ENCODE data around the gene FOXP1. TPM values are rescaled to one million over a fixed set of nuclear protein-coding genes. Genes with fewer than 3 reads are reported as not detected.

The FOXP1 gene
- total and polyA plus RNA-seq, 2 of the 8 experiments (the other 6 are each of a cell fraction or from before 2014, with no cell fraction given) = 13.9 to 25.4 TPM

- H3K14ac ChIP-seq (ENCODE audit: insufficient read length) = no peak overlapping the region
- WGBS, 2 experiments (ENCODE audit: extremely low coverage in 1 of 2, insufficient coverage in 1 of 2, insufficient read length in 1 of 2, insufficient replicate concordance in 2 of 2, low coverage in 1 of 2, low lambda C conversion rate in 2 of 2, missing lambda C conversion rate in 1 of 2) = 90% methylated on average over 3 of the region's 3 CpGs; no CpG with 5 or more reads in 1 of the 2 experiments
- H3K23me2 ChIP-seq (ENCODE audit: low read depth, low read length) = no peaks in the 10 kb centered on the region; the same call in 1 of the 2 replicates
- CTCF ChIA-PET (ENCODE audit: partially characterized antibody) = interaction anchor here (0.6 to 2.7 kb wide), 4 partner anchors 9 to 142 kb away, joined by 3 to 9 read pairs (median 3); no protein-coding TSS in a partner anchor
- H2AFZ ChIP-seq (ENCODE audit: low read length) = no peak overlapping the region
- no peak overlapping the region for H3K56ac ChIP-seq (replicated peaks; ENCODE audit: insufficient read length, low read depth, low read length)
- H3K9me3 ChIP-seq (ENCODE audit: insufficient read depth in 2 of 2, low read depth in 1 of 2, low read length in 1 of 2) = no peaks in the 10 kb centered on the region
- no peaks in the 10 kb centered on the region for H3K27me3 ChIP-seq (replicated peaks in 1 of 4; ENCODE audit: control insufficient read depth in 3 of 4, extremely low read depth in 1 of 4, insufficient read depth in 3 of 4, low read length in 3 of 4)
- H2BK20ac ChIP-seq (ENCODE audit: low read length) = no peak overlapping the region
- H4K5ac ChIP-seq (ENCODE audit: insufficient read length, low read depth, low read length) = no peak overlapping the region
- H3K79me2 ChIP-seq (ENCODE audit: control insufficient read depth in 1 of 2, insufficient read depth in 2 of 2, low read length in 2 of 2) = peaks cover 0 to 15% of the 10 kb centered on the region in 2 experiments; a peak in 1 of 4 replicates
- H3K23ac ChIP-seq (ENCODE audit: insufficient read length) = no peak overlapping the region
- H2BK5ac ChIP-seq (ENCODE audit: low read depth, low read length) = no peak overlapping the region
- no peak overlapping the region for H2BK120ac ChIP-seq (replicated peaks; ENCODE audit: low read depth, low read length)
- no peaks in the 10 kb centered on the region for H4K20me1 ChIP-seq (replicated peaks in 1 of 2; ENCODE audit: control insufficient read depth in 1 of 2, insufficient read depth in 2 of 2, low read length in 2 of 2)
- H2BK15ac ChIP-seq (ENCODE audit: low read length) = no peak overlapping the region
- H2BK12ac ChIP-seq (ENCODE audit: low read depth, low read length) = no peak overlapping the region
- POLR2A ChIA-PET (ENCODE audit: partially characterized antibody) = no interaction called here
- H2AK5ac ChIP-seq (ENCODE audit: low read depth, low read length) = no peak overlapping the region
- H3K79me1 ChIP-seq (ENCODE audit: low read depth, low read length) = peaks cover 3% of the 10 kb centered on the region; the same call in 1 of the 2 replicates
- H4K91ac ChIP-seq (replicated peaks; ENCODE audit: insufficient read length, low read length) = no peak overlapping the region
- H3K4ac ChIP-seq (replicated peaks; ENCODE audit: insufficient read length, low read depth, low read length) = no peak overlapping the region
- no peak overlapping the region for H4K8ac ChIP-seq (ENCODE audit: extremely low read depth, insufficient read depth, low read length)
- H3K9ac ChIP-seq (replicated peaks in 1 of 4; ENCODE audit: extremely low read depth in 1 of 4, low read depth in 3 of 4, low read length in 3 of 4) = no peak overlapping the region
- FAIRE-seq = no peak
- no peak overlapping the region for H3K4me3 ChIP-seq (ENCODE audit: extremely low read depth in 1 of 4, insufficient read depth in 2 of 4, low read depth in 3 of 4, low read length in 4 of 4)
- H3K27ac ChIP-seq (ENCODE audit: low read depth, low read length) = no peak overlapping the region
- no peak for DNase-seq (ENCODE audit: low read depth in 1 of 2, low spot score in 2 of 2)
- no peak overlapping the region for H3K4me2 ChIP-seq (ENCODE audit: insufficient read depth in 1 of 2, low read depth in 2 of 2, low read length in 2 of 2)
- peaks cover 1 to 7% (median 4%) of the 10 kb centered on the region in 4 experiments; a peak in 4 of 7 replicates for H3K4me1 ChIP-seq (replicated peaks in 1 of 4; ENCODE audit: control insufficient read depth in 3 of 4, insufficient read depth in 4 of 4, low read length in 3 of 4)
- H3K36me3 ChIP-seq (ENCODE audit: control insufficient read depth in 2 of 4, insufficient read depth in 4 of 4, low read length in 3 of 4) = no peaks in the 10 kb centered on the region
- H3K18ac ChIP-seq (ENCODE audit: extremely low read depth, low read length) = no peak overlapping the region
- TF ChIP-seq GTF2F1 (IDR thresholded peaks at IDR 0.05; ENCODE audit: borderline replicate concordance, low read depth, low read length) (no peak), CTBP2 (IDR thresholded peaks at IDR 0.05; ENCODE audit: borderline replicate concordance, insufficient read depth, insufficient read length, low read length) (no peak), ATF3 (IDR thresholded peaks at IDR 0.05; ENCODE audit: insufficient read depth, low read depth, low read length) (no peak), POU5F1 (IDR thresholded peaks at IDR 0.05; ENCODE audit: low read depth, low read length) (no peak), TEAD4 (IDR thresholded peaks at IDR 0.05; ENCODE audit: low read depth, low read length) (no peak), CHD2 (IDR thresholded peaks at IDR 0.05; ENCODE audit: low read length) (no peak), CBX5 (IDR thresholded peaks at IDR 0.05; ENCODE audit: low read depth, low read length) (no peak), RXRA (IDR thresholded peaks at IDR 0.05; ENCODE audit: insufficient read depth, low read depth, low read length) (no peak), KDM1A (IDR thresholded peaks at IDR 0.05; ENCODE audit: borderline replicate concordance, low read length) (no peak), CTCF (IDR thresholded peaks at IDR 0.05; ENCODE audit: control extremely low read depth in 1 of 3, insufficient read depth in 1 of 3, low read depth in 1 of 3, low read length in 3 of 3) (no peak), JUND (IDR thresholded peaks at IDR 0.05; ENCODE audit: low read length) (no peak)
Measured at GRCh38 chr3:71255498-71255897, 328.0 kb downstream of the FOXP1 start.

Data from H1 (cell line).